GM19099 (cell line): Measurements from ENCODE around the gene UGT1A9.
"Not testable (repeated sequence)": the region's sequence is repeated elsewhere in the genome, so short reads cannot be mapped to it uniquely, and the experiment has no call there.

Experiments
- POLR2A ChIP-seq: IDR thresholded peaks from 3 replicates; pipeline ENCODE4 v1.6.1; 2011; ENCODE audit warnings: low read depth; ENCODE audit not compliant: insufficient read length; ENCODE audit errors: extremely low read depth

Gene UGT1A9

GRCh38 chr2:233671290-233672161 is at the start of gene UGT1A9:
Gene UGT1A9 (plus strand): TSS chr2:233671898. CDS start chr2:233671935, 37 bp downstream.
- TF ChIP-seq POLR2A, result no peak

DNA sequence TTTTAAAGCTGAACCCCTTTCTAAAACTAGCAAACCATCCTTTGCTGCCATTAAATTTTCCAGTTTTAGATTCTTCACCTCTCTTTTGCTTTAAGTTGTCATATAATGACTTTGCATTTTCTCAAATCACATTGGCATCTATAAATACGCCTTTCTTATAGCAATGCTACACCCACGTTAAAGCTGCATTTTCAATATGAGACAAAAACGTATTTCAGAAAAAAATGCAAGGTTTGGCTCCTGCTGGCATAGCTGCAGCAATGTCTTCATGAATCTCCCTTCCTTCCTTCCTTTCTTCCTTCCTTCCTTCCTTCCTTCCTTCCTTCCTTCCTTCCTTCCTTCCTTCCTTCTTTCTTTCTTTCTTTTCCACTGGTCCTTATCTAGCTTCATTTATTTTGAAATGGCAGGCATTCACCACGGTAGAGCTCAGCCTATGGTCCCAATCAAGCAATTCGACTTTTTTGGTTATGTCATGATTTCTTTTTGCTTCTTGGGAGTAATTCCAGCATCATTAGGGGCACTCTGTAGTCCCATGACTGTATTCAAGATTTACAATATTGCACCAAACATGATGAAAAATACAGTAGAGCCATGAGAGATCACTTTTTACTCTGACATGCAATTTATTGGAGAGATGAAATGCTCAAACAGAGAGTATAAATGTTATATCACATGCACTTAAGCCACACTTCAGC is 44.2 kb upstream of the UGT1A9 start:
- no peak for TF ChIP-seq POLR2A

GRCh38 chr2:233636306-233636705 is 35.4 kb upstream of the UGT1A9 start, which contains the start of gene UGT1A10:
Gene UGT1A10 (plus strand): TSS chr2:233636448. CDS start chr2:233636523, 75 bp downstream.
- TF ChIP-seq POLR2A, result not testable (repeated sequence)

GRCh38 chr2:233638836-233639235 is 32.9 kb upstream of the UGT1A9 start:
- TF ChIP-seq POLR2A, result no peak

GRCh38 chr2:233639860-233640259 is 31.8 kb upstream of the UGT1A9 start:
- no peak for TF ChIP-seq POLR2A

- no peak for TF ChIP-seq POLR2A
Measured at GRCh38 chr2:233643128-233643527, 28.6 kb upstream of the UGT1A9 start.

GRCh38 chr2:233650981-233651380 is 20.7 kb upstream of the UGT1A9 start:
- TF ChIP-seq POLR2A, result no peak

DNA sequence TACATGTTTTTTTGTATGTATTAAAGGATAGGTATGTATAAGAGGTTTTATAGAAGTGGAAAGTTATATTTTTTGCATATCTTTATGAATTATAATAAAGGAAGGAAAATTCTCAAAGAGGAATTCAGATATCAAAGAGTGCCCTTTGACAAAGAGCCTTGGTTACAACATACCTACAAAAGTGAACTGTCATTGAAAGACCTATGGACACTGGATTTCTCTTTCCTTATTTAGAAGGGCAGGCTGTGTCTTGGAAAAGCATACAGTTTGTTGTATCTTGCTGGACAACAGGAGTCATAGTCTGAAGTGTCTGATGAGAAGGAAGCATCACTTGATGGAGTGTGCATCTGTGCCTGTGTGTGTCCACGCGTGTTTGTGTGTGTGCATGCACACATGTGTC is 20.3 kb upstream of the UGT1A9 start:
- no peak for TF ChIP-seq POLR2A

- TF ChIP-seq POLR2A, result no peak
Measured at GRCh38 chr2:233654501-233654900, 17.2 kb upstream of the UGT1A9 start.

DNA sequence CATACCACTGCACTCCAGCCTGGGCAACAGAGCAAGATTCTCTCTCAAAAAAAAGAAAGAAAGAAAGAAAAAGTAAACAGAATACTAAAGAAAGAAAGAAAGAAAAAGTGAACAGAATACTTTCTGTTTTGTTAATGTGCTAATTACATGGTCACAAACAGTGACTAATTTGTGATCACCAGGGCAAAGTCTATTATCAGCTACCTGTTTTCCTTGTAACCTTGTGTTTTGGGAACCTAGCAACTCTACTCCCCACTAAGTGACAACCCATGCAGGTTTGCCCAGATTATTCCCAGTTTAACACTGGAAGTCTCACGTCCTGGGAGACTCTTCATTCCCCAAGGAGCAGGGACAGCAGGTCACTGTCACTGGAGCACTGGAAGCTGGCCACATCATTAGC is 16.7 kb upstream of the UGT1A9 start:
- TF ChIP-seq POLR2A, result no peak

DNA sequence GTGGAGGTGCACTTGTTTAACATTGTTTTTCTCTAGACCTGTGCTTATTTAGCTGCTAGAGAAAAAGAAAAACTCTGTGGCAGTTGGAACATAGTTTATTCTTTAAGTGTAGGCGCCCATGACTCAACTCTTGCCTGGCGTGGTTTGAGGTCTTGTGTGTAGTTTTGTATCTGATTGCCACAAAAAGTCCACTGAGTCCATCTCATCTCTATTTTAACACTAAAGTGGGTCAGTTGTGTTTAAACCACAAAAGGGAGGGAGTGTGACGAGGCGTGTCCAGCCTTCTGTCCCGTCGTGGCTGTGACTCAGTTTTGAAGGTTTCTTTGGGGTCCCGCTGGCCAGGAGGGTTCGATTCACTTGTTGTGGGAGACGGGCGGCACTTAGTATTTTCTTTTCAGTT is 15.3 kb upstream of the UGT1A9 start:
- no peak for TF ChIP-seq POLR2A

DNA sequence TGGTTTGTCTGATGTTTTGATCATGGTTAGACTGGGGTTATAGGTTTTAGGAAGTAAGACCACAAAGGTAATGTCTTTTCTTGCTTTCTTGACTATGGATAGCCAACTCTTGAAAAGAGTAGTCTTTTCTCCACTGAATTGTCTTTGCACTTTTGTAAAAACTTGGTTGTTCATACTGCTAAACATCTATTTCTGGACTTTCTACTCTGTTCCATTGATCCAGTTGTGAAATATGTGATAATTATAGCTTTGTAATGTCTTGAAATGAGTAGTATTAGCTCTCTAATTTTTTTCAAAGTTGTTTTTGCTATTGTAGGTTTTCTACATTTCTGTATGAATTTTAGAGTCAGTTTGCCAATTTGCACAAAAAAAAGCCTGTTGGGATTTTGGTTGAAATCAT is 13.1 kb upstream of the UGT1A9 start:
- TF ChIP-seq POLR2A, result no peak

DNA sequence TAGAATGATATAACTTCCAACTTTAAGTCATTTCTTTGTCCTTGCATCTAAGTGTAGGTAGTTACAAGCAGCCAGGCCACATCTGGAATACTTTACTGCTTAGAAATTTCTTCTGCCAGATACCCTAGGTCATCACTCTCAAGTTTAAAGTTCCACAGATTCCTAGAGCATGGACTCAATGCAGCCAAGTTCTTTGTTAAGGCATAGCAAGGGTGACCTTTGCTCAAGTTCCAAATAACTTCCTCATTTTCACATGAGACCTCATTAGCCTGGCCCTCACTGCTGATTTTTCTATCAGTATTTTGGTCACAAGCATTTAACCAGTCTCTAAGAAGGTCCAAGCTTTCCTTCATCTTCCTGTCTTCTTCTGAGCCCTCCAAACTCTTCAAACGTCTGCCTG is 7.8 kb upstream of the UGT1A9 start:
- no peak for TF ChIP-seq POLR2A

DNA sequence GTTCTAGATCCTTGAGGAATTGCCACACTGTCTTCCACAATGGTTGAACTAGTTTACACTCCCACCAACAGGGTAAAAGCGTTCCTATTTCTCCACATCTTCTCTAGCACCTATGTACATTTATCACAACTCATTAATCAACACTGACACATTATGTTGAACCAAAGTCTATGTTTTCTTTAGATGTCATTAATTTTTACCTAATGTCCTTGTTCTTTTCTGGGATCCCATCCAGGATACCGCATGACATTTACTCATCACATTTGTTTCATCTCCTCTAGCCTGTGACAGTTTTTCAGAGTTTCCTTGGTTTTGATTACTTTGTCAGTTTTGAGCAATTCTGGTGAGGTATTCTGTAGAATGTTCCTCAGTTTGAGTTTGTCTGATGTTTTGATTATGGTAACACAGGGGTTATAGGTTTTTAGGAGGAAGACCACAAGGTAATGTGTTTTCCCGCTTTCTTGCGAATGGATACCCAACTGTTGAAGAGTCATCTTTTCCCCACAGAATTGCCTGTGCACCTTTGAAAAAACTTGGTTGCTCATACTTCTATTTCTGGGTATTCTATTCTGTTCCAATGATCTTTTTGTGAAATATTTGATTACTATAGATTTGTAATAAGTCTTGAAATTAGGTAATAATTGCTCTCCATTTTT is 3.0 kb upstream of the UGT1A9 start:
- TF ChIP-seq POLR2A, result no peak

- TF ChIP-seq POLR2A, result no peak
Measured at GRCh38 chr2:233672886-233673285, 1.2 kb downstream of the UGT1A9 start.
